NCI-H1436 (cell line): Measurements from ENCODE around the gene GJA4.
"Not testable (repeated sequence)": the region's sequence is repeated elsewhere in the genome, so short reads cannot be mapped to it uniquely, and the experiment has no call there.

Source experiments
- DNase-seq: peaks from one replicate; lab custom pipeline; 2025; lab: John Stamatoyannopoulos, UW

Gene GJA4

DNA sequence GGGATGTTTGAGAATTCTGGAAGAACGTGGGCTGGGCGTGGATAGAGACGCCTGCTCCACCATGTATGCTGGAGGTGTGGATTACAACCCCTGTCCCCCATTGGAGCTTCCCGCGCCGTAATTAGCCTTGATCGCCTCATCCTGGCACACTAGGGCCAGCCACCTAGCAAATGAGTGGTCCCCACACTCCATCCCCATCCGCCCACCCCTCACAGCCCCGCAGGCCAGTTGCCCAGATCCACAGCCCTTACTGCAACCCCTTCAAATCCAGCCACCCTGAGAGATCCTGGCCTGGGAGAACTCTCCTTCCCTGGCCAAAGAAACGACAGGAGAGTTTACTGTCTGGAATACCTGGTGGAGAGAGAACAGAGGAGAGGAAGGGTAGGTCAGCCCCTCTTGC, 375 bp upstream of the GJA4 start:
- no peak for DNase-seq

DNA sequence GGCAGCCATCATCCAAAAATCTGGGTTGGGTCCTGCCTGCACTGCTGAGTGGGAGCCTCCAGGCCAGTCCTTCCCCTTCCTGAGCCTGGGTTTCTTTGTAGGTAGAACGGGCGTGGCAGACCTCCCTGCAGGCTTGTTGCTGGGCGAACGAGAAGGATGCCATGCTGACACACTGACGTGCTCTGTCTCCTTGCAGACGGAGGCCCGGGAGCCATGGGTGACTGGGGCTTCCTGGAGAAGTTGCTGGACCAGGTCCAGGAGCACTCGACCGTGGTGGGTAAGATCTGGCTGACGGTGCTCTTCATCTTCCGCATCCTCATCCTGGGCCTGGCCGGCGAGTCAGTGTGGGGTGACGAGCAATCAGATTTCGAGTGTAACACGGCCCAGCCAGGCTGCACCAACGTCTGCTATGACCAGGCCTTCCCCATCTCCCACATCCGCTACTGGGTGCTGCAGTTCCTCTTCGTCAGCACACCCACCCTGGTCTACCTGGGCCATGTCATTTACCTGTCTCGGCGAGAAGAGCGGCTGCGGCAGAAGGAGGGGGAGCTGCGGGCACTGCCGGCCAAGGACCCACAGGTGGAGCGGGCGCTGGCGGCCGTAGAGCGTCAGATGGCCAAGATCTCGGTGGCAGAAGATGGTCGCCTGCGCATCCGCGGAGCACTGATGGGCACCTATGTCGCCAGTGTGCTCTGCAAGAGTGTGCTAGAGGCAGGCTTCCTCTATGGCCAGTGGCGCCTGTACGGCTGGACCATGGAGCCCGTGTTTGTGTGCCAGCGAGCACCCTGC, 1.4 kb downstream of the GJA4 start:
- DNase-seq = no peak

DNA sequence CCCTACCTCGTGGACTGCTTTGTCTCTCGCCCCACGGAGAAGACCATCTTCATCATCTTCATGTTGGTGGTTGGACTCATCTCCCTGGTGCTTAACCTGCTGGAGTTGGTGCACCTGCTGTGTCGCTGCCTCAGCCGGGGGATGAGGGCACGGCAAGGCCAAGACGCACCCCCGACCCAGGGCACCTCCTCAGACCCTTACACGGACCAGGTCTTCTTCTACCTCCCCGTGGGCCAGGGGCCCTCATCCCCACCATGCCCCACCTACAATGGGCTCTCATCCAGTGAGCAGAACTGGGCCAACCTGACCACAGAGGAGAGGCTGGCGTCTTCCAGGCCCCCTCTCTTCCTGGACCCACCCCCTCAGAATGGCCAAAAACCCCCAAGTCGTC, 2.0 kb downstream of the GJA4 start:
- DNase-seq = no peak

DNA sequence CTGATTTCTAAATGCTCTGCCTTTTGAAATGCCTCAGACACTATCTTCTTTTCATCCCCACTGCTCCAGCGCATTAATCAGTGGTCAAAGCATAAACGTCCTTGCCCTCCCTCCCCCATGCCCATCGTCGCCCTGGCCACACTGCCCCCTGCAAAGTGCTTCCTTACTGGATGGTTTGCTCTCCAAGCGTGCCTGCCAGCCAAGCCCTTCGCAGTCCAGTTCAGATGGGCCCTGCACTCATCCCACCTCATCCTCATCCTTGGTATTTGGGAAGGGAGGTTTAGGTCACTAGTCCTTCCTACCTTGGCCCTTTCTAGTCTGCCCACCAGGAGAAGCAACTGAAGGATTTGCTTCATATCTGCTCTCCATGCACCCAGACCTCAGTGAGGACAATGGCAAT, 3.1 kb downstream of the GJA4 start:
- DNase-seq = no peak

DNA sequence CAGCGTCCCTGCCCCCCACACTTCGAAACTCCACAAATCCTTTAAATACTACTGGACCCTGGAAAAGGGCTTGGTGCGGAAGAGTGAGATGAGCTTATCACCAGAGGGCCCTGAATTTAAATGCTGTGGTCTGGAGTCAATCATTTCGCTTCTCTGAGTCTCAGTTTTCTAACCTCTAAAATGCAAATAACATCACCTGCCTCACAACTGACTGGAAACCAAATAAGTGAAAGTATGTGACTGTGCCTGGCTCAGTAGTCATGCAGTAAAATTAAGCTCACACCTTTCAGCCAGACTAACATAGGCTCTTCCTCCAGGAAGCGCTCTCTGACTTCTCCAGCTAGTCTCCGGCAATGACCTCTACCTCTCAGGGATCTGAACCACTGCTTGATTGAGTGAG, 4.2 kb downstream of the GJA4 start:
- no peak for DNase-seq

DNA sequence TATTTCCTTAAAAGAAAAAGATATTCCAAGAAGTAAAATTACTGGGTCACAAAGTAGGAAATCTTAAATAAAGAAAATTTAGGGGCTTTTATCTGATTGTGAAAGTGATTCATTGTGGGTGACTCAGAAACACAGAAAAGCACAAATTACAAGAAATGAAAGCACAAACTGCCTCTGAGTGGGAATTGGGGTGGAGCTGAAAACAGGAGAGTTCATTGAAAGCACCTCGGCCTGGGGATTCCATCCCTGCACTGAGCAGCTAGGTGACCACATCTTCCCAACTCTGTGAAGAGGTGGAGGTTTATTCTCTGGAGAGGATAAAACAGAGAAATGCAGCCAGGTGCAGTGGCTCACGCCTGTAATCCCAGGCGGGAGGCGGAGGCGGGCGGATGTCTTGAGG, 7.4 kb downstream of the GJA4 start:
- no peak for DNase-seq

DNA sequence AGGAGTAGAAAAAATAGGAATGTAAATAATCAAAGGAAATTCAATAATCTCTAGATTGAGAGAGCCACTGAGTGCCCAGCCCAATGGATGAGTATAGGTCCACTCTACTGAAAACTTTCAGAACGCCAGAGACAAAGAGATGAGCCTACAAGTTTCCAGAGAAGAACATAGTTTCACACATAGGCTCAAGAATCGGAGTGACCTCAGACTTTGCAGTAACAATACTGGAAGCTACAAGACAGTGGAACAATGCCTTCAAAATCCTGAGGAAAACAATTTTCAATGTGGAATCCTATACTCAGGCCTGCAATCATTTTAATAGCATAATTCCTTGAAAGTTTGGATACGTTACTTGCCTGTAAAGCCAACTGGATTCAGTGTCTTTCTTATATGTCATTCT, 11.0 kb downstream of the GJA4 start:
- no peak for DNase-seq

DNA sequence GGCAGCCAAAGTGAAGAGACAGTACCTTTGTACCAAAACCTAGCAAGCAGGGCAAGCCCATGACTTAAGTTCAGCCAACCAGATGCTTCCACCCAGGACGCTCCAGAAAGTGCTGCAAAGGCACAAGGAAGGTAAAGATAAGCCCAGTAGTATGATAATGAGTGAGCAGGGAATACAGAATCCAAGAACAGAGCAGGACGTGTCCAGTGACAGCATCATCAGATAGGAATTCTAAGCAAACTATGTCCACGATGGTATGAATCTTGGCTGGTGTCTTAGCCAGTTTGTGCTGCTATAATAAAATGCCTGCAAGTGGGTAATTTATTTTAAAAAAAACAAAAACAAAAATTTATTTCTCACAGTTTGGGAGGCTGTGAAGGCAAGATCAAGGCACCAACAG, 13.6 kb downstream of the GJA4 start:
- no peak for DNase-seq

DNA sequence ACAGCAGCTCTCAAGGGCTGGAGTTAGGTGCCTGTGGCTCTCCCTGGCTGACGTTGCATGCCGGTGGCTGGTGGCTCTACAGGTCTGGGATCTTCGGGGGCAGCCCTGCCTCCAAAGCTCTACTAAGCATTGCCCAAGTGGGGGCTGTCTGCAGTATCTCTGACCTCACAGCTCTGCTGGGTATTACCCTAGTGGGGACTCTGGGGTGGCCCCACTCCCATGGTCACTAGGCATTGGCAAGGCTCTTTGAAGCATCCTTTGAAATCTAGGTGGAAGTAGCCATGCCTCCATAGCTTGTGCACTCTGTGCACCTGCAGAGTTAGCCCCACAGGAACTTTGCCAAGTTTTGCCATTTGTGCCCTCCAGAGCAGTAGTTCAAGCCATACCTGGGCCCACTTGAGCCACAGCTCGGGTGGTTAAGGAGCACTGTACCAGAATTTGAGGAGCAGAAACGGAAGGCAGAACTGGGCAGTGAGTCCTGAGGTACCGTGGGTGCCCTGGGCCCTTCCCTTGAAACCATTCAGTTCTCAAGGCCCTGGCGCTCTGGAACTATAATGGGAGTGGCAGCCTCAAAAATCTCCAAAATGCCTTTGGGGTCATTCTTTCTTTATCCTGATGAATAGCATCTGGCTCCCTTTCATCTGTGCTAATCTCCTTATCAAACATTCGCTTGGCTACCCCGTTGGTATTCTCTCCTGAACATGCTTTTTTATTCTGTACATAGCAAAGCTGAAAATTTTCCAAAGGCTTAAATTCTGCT, 15.4 kb downstream of the GJA4 start:
- no peak for DNase-seq

DNA sequence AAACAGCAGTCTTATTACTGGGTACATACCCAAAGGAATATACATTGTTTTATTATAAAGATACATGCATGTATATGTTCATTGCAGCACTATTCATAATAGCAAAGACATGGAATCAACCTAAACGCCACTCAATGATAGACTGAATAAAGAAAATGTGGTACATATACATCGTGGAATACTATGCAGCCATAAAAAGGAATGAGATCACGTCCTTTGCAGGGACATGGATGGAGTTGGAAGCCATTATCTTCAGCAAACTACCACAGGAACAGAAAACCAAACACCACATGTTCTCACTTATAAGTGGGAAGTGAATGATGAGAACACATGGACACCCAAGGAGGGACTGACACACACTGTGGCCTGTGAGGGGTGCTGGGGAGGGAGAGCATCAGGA, 18.0 kb downstream of the GJA4 start:
- not testable (repeated sequence) for DNase-seq

DNA sequence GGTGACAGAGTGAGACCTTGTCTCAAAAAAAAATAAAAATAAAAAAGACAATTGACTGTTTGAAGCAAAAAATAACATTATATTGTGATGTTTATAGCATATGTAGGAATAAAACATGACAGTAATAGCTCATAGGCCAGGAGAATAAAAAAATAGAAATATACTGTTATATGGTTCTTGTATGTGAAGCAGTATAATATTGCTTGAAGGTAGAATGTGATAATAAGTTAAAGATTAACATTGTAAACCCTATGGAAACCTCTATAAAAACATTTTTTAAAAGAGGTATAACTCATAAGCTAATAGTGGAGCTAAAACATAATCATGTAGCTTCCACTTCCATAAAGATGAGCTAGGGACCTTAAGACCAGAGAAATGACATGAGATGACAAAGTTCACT, 23.5 kb downstream of the GJA4 start:
- DNase-seq = no peak

DNA sequence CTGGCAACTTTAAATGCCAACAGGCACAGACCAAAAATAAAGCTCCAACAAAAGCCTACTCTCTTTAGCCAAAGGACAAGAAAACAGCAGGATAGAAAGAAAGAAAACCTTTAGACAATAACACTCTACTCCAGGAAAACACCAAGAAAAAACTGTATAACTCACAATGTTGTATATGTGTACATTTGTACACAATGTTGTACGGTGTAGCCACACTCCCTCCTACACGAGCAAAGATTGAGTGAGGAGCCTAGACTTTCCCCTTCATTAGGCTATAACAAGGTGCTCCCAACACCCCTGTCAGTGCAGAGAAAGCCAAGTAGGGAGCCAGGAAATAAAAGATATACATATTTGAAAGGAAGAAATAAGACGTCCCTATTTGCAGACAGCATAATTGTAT, 24.0 kb downstream of the GJA4 start:
- no peak for DNase-seq

DNA sequence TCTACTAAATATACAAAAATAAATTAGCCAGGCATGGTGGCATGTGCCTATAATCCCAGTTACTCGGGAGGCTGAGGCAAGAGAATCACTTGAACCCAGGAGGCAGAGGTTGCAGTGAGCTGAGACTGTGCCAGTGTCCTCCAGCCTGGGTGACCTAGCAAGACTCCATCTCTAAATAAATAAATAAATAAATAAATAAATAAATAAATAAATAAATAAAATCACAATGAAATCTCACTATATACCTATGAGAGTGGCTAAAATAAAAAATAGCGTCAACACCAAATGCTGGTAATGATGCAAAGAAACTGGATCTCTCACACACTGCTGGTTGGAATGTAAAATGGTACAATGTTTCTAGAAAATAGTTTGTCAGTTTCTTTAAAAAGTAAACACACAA, 26.1 kb downstream of the GJA4 start:
- DNase-seq = not testable (repeated sequence)

DNA sequence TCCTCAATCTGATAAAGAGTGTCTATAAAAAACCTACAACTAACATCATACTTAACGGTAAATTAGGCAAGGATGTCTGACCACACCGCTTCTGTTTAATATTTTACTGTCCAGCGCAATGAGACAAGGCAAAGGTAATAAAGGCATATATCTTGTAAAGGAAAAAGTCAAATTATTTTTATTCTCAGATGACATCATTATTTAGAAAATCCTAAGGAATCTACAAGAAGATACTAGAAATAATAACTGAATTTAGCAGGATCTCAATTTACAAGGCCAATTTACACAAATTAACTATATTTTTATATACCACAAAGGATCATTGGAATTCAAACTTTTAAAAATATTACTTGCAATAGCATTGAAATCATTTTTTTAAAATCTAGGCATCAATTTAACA, 29.4 kb downstream of the GJA4 start:
- no peak for DNase-seq

DNA sequence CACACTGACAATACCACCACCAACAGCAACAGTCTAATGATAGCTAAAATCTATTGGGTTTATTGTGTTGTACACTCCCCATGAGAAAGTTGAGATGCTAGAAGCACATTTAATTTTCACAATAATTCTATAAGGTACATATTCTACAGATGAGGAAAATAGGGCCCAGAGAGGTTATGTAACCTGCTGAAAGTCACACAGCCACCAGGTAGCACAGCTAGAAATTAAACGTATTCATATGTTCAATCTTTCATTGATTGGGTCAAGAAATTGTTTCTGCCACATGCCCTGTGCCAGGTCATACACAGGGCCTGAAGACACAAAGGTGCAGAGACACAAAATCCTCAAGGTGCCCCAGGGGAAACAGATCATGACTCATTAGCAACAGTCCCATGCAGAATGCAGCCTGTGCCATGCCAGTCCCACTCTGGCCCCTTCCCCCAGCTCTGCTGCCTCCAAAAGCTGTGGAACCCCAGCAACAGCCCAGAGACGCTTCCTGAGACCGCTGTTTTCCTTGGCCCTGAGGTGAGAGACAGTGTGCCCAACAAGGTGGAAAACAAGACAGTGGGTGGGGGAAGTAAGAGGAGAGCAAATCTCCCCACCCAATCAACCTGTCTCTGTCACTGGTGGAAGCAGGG, 32.1 kb downstream of the GJA4 start:
- no peak for DNase-seq

DNA sequence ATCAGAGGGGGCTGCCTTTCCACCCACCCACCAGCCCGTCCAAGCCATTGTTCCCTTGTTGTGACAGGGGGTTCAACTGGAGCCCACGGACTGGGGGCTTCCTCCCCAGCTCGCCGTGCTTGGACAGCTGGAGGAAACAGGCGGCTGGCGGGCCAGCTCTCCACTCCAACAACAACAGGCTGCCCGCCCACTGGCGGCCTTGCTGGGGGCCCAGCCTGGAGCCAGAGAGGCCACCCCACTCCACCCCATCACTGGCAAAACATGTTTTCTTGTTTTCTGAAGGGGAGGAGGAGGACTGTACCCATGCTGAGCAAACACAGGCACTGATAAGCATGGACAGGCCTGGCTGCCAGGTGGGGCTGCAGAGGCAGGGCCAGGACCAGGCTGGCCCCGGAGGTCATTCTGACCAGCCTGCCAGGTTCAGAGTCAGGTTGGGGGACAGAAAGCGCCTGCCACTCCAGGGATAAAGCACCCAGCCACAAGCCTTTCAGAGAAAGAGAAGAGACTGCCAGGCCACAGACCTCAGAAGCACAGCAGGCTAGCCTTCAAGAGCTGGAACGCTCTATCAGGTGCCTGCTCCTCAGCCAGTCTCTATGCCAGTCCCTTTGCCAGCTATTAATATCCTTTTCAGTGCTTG, 32.8 kb downstream of the GJA4 start:
- DNase-seq = no peak

DNA sequence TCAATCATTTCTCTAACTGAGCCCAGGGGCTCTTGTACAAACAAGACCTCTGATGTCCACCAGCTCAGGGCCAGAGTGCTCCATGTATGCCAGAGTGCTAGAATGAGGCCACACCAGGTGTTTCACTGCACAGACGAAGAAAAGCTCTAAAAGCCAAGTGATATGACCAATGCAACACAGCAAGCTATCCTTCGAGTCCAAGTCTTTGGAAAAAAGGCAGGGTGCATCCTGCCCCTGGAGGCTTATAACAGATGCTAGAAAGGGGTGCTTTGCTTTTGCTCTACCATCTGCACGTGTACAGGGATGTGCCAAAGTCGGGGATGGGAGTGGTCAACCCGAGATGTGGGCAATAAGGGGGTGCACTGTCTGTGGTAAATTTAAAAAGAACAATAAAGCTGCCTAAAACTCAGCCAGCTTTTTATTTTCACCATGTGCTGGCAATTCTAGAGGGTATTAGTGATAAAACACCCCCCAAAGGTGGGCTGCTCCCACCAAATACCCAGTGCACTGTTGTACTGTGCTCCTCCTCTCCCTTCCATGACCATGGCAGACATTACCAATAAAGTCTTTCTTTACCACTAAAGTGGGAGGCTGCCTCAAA, 34.6 kb downstream of the GJA4 start:
- DNase-seq = no peak

DNA sequence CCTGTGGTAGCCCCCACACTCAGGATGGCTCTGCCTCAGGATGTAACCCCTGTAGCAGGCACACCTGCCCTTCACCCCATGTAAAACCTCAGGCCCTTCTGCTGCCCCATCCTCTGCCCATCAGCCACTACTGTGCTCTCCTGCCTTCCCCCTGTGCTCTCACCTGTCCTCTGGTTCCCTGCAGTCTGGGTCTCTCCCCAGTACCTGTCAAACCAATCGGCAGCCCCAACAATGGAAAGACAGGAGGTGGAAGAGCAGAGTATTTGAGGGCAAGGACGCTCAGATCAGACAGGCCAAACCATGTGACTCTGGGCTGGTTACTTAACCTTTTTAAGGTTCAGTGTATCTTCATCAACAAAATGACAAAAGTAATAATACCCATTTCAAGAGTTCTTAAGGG, 35.8 kb downstream of the GJA4 start:
- DNase-seq = no peak

DNA sequence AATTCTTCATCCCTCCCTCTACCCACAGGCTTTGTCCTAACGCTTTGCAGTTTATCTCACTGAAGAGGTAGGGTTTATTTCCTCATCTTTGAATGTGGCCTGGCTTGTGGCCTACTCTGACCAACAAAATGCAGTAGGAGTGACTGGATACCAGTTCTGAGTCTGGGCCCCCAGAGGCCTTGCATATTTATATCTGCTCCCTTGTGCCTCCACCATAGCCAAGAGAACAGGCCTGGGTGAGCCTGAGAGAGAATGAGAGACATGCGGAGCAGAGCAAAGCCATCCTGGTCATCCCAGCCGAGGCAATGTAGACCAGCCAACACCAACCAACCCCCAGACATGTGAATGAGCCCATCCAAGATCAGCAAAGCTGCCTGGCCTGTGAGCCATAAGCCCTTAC, 36.5 kb downstream of the GJA4 start:
- no peak for DNase-seq

DNA sequence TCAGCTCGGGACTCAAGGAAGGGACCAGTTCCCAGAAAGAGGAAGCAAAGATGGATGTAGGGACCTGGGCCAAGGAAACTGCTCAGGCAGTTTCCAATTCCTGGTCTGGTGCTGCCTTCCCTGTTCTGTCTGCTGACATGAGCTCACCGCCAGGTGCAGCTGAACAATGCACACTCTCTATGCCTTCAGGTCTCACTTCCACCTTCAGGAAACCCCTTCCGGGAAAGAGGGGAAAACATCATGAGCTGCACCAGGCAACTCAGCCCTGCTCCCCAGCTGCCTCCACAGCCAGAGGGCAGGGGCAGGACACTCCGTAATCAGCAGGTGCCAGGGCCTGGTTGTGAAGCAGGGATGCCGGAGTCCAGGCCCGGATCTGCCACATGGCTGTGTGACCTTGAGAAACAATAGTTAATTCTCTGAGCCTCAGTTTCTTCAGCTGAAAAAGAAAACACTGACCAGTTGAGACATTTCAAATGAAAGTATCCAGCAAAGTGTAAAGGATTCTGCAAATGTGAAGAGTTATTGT, 39.0 kb downstream of the GJA4 start:
- DNase-seq = no peak

DNA sequence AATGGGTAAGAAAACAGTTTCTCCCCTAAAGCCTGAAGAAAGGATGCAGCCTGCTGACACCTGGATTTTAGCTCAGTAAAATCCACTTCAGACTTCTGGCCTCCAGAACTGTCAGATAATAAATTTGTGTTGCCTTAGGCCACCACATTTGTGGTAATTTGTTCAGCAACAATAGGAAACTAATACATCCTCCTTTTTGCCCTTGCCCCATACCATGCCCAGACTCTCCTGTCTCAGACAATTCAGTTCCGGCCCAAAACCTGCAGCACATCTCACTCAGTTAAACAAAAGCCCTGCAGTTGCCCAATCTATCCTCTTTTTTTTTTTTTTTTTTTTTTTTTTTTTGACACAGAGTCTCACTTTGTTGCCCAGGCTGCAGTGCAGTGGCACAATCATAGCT, 40.9 kb downstream of the GJA4 start:
- DNase-seq = no peak
